ENCODE data around the gene INSM2. TPM values are rescaled to one million over a fixed set of nuclear protein-coding genes. Genes with fewer than 3 reads are reported as not detected.

INSM2 gene
- total RNA-seq, 1 experiment from 2014 or later: not detected

GRCh38 chr14:35571598-35571997 is 37.6 kb downstream of the INSM2 start:
- Mint-ChIP-seq H3K4me1 (ENCODE audit: low read depth, unreplicated experiment) (no peaks in the 10 kb centered on the region), H3K27me3 (ENCODE audit: unreplicated experiment) (no peaks in the 10 kb centered on the region), H3K9me3 (ENCODE audit: low read depth, unreplicated experiment) (no peaks in the 10 kb centered on the region), H3K36me3 (ENCODE audit: insufficient read depth, unreplicated experiment) (no peaks in the 10 kb centered on the region), H3K27ac (ENCODE audit: unreplicated experiment) (no peak overlapping the region), H3K4me3 (ENCODE audit: low read depth, unreplicated experiment) (no peak overlapping the region)
- no peak for TF ChIP-seq CTCF (IDR thresholded peaks at IDR 0.05; ENCODE audit: unreplicated experiment)
- CTCF ChIA-PET: no interaction called here
- BruUV-seq (replicated peaks): no TSS peak
- intact Hi-C loops (cut with micrococcal nuclease; ENCODE audit: unreplicated experiment): no loop called here
- DNase-seq: no peak

GRCh38 chr14:35573911-35574310 is 39.9 kb downstream of the INSM2 start:
- Mint-ChIP-seq H3K36me3 (ENCODE audit: insufficient read depth, unreplicated experiment) (no peaks in the 10 kb centered on the region), H3K27me3 (ENCODE audit: unreplicated experiment) (no peaks in the 10 kb centered on the region), H3K4me1 (ENCODE audit: low read depth, unreplicated experiment) (no peaks in the 10 kb centered on the region), H3K9me3 (ENCODE audit: low read depth, unreplicated experiment) (no peaks in the 10 kb centered on the region), H3K4me3 (ENCODE audit: low read depth, unreplicated experiment) (no peak overlapping the region), H3K27ac (ENCODE audit: unreplicated experiment) (no peak overlapping the region)
- TF ChIP-seq CTCF (IDR thresholded peaks at IDR 0.05; ENCODE audit: unreplicated experiment): no peak
- CTCF ChIA-PET: no interaction called here
- no TSS peak for BruUV-seq (replicated peaks)
- intact Hi-C loops (cut with micrococcal nuclease; ENCODE audit: unreplicated experiment): no loop called here
- no peak for DNase-seq

DNA sequence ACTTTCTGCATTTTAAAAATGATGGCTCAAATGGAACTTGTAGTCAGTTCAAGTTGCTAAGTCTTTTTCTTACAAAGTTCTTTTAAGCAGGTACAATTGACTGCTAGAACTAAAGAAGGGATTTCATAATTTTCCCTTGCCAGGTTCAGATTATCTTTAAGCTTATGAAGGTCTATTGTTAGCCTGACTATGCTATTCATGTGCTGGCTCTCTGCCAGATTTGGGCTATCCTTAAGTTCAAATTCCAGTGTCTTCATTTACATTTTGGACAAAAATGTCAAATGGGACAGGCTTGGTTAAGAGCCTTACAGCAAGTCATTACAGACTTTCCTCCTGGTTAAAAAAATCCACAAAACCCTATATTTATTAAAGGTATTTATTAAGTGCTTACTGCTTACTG is 42.3 kb downstream of the INSM2 start:
- TF ChIP-seq CTCF (IDR thresholded peaks at IDR 0.05; ENCODE audit: unreplicated experiment): no peak
- intact Hi-C loops (cut with micrococcal nuclease; ENCODE audit: unreplicated experiment): no loop called here
- Mint-ChIP-seq H3K4me3 (ENCODE audit: low read depth, unreplicated experiment) (no peak overlapping the region), H3K27ac (ENCODE audit: unreplicated experiment) (no peak overlapping the region), H3K27me3 (ENCODE audit: unreplicated experiment) (no peaks in the 10 kb centered on the region), H3K9me3 (ENCODE audit: low read depth, unreplicated experiment) (no peaks in the 10 kb centered on the region), H3K4me1 (ENCODE audit: low read depth, unreplicated experiment) (no peaks in the 10 kb centered on the region), H3K36me3 (ENCODE audit: insufficient read depth, unreplicated experiment) (no peaks in the 10 kb centered on the region)
- no peak for DNase-seq
- BruUV-seq (replicated peaks): no TSS peak
- CTCF ChIA-PET: no interaction called here

DNA sequence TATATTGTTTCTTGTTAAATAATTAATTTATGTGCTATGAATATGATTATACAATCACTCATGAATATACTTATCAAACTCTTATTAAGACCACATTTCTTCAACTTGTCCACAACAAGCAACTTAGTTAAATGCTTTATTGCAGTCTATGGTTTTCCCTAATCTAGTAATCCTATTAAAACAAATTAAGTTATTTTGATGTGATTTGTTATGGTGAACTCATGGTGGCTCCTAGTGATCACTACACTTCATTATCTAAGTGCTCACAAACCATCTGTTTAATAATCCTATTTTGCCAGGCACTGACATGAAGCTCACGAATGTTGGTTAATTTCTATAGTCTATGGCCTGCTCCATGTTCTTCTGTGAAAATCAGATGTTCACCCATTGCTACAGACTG is 42.9 kb downstream of the INSM2 start:
- no peak for DNase-seq
- Mint-ChIP-seq H3K9me3 (ENCODE audit: low read depth, unreplicated experiment) (no peaks in the 10 kb centered on the region), H3K4me1 (ENCODE audit: low read depth, unreplicated experiment) (no peaks in the 10 kb centered on the region), H3K36me3 (ENCODE audit: insufficient read depth, unreplicated experiment) (no peaks in the 10 kb centered on the region), H3K4me3 (ENCODE audit: low read depth, unreplicated experiment) (no peak overlapping the region), H3K27ac (ENCODE audit: unreplicated experiment) (no peak overlapping the region), H3K27me3 (ENCODE audit: unreplicated experiment) (no peaks in the 10 kb centered on the region)
- no peak for TF ChIP-seq CTCF (IDR thresholded peaks at IDR 0.05; ENCODE audit: unreplicated experiment)
- intact Hi-C loops (cut with micrococcal nuclease; ENCODE audit: unreplicated experiment): no loop called here
- no TSS peak for BruUV-seq (replicated peaks)
- CTCF ChIA-PET: no interaction called here

GRCh38 chr14:35578135-35578534 is 44.2 kb downstream of the INSM2 start:
- Mint-ChIP-seq H3K36me3 (ENCODE audit: insufficient read depth, unreplicated experiment) (no peaks in the 10 kb centered on the region), H3K9me3 (ENCODE audit: low read depth, unreplicated experiment) (no peaks in the 10 kb centered on the region), H3K4me1 (ENCODE audit: low read depth, unreplicated experiment) (no peaks in the 10 kb centered on the region), H3K27me3 (ENCODE audit: unreplicated experiment) (no peaks in the 10 kb centered on the region), H3K4me3 (ENCODE audit: low read depth, unreplicated experiment) (no peak overlapping the region), H3K27ac (ENCODE audit: unreplicated experiment) (no peak overlapping the region)
- BruUV-seq (replicated peaks): no TSS peak
- CTCF ChIA-PET: no interaction called here
- DNase-seq: no peak
- intact Hi-C loops (cut with micrococcal nuclease; ENCODE audit: unreplicated experiment): no loop called here
- no peak for TF ChIP-seq CTCF (IDR thresholded peaks at IDR 0.05; ENCODE audit: unreplicated experiment)
